GM12875 (cell line): Measurements from ENCODE around the gene PAX5.
A peak's percentile ranks its signal among the peaks of the same experiment; 100 is the strongest.

ENCODE experiments used
- H3K4me3 ChIP-seq: one replicate; pipeline ENCODE4 v1.5.1; 2011; ENCODE audit warnings: low read depth, low read length, control low read depth
- TF ChIP-seq, protein P1 (sequence below): IDR thresholded peaks from 2 replicates; pipeline ENCODE4 v1.5.1; 2011; ENCODE audit warnings: low read depth, mild to moderate bottlenecking, control low read depth, inconsistent platforms, low read length, moderate library complexity, borderline replicate concordance; ENCODE audit not compliant: insufficient read depth

PAX5 gene

DNA sequence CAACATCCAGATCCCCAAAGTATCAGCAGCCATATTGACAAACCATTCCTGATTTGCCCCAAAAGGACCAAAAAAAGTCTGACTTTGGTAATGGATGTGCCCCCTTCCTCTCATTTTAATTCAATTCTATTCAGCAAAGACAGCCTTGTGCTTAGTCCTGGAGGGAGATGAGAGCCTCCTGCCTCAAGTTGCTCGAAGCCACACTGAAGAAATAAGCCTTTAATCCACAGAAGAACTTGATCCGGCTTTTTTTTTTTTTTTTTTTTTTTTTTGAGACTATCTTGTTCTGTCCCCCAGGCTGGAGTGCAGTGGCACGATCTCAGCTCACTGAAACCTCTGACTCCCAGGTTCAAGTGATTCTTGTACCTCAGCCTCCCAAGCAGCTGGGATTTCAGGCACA, 8.4 kb upstream of the PAX5 start:
- H3K4me3 ChIP-seq, result no peak overlapping the region
- TF ChIP-seq, protein P1, sequence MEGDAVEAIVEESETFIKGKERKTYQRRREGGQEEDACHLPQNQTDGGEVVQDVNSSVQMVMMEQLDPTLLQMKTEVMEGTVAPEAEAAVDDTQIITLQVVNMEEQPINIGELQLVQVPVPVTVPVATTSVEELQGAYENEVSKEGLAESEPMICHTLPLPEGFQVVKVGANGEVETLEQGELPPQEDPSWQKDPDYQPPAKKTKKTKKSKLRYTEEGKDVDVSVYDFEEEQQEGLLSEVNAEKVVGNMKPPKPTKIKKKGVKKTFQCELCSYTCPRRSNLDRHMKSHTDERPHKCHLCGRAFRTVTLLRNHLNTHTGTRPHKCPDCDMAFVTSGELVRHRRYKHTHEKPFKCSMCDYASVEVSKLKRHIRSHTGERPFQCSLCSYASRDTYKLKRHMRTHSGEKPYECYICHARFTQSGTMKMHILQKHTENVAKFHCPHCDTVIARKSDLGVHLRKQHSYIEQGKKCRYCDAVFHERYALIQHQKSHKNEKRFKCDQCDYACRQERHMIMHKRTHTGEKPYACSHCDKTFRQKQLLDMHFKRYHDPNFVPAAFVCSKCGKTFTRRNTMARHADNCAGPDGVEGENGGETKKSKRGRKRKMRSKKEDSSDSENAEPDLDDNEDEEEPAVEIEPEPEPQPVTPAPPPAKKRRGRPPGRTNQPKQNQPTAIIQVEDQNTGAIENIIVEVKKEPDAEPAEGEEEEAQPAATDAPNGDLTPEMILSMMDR, result no peak

DNA sequence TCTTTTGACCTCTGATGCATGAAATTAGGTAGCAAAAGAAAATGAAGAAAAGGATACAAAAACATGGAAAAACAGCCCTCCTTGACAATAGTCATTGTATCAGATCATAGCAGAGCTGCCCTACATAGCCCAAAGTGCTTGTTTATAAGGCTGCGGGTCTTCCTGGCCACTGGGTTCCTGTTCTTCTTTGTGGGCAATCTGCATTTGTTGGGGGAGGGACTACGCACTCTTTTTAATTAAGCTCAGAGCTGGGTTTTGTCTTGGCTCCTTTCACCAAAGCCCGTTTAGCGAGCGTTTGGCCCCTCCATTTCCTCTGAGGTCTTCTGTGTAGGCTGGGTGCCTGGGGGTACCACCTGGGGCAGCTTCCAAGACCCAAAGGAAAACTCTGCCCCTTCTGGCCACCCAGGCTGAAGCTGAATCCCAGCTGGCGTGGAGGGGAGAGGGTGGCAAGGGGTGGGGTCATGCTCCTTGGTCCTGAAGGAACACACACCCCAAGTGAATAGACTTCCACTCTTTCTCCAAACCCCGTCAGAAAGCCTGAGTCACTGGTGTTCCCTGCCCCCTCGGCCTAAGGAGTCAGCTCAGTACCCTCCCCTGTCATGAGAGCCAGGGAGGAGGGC, 6.5 kb upstream of the PAX5 start:
- no peak overlapping the region for H3K4me3 ChIP-seq
- TF ChIP-seq, protein P1, result no peak

DNA sequence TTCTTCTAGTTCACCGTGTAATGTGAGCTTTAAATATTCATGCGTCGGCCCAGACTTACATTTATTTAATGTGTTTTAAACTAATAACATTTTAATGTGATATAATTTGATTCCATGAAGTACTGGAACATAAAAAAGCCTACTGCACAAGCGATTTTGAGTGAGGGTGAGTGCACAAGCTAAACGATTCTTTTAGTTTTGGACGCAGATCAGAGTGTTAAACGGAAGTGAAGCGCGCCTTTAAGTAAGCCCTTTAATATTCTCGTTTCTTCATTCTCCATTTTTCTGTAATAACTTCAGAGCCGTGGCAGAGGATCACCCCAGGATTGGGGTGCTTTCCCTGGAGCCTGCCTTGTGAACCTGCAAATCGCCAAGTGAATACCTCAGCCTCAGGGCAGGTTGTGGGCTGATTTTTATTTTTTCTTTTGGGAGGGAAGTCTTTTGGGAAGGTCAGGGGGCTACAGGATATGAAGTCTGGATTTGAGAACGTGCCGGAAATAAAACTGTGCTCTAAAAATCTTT, 4.9 kb upstream of the PAX5 start:
- peak overlapping the region; percentile 23 for H3K4me3 ChIP-seq
- TF ChIP-seq, protein P1, result no peak

DNA sequence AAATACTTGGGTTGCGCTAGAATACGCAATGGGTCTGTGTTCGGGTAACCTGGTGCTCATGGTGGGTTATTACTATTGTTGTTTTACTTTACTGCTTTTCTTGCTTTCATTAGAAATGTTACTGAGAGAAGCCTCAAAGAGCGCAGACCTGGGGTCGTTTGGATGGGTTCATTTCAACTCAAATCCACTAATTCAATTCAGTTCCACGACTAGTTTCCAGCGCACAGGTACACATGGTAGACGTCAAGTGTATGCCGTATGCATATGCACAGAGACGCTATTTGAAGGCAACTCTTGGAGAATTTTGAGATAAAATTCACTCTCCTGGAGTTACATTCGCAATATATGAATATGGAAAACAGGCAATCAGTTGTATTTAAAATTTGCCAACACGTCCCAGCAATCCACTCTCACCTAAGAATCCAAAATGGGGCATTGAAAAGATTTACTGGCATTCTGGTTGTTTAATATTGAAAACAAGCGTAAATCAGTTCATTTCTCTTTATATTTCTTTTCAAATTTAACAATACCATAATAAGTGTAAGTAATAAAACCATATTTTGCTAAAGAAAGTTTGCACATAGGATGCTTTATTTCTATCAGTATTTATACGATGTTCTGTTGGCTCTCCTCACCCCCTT, 4.4 kb upstream of the PAX5 start:
- peak overlapping the region; percentile 89 for H3K4me3 ChIP-seq
- TF ChIP-seq, protein P1, result no peak

DNA sequence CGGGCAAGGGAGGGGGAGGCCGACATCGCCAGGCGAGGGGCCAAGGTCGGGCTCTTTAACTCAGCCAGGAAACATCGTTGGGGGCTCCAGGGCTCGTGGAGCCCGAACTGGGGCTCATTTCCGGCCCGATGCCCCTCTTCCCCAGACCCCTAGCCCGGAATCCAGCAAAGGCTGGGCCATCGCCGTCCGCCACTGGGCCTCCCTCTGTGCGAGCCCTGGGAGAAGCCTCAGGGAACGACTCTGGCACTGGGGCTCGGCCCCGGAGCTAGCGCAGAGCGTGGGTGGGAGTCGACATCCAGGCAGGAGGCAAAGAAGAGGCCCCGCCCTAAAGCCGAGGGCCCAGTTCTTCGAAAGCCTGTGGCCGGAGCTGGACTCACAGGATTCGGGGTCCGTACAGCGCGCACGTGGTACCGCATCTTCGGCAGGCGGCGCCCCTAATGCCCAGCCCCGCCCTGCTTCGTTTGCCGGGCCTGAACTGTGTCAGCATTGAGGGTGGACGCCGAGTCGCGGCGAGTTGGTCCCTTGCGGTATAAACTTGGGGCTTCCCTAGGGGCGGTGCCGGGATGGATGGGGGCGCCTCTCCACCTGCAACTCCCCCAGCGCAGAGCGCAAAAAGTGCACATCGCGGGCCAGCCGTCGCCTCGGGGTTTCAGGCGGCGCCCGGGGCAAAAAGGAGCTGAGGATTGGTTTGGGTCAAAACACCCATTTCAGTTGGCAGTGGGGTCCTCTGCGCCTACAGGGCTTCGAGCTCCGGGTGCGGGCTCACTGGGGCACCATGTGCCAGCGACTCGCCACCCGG, 3.6 kb upstream of the PAX5 start:
- TF ChIP-seq, protein P1, result no peak
- H3K4me3 ChIP-seq, result peak overlapping the region; percentile 89

DNA sequence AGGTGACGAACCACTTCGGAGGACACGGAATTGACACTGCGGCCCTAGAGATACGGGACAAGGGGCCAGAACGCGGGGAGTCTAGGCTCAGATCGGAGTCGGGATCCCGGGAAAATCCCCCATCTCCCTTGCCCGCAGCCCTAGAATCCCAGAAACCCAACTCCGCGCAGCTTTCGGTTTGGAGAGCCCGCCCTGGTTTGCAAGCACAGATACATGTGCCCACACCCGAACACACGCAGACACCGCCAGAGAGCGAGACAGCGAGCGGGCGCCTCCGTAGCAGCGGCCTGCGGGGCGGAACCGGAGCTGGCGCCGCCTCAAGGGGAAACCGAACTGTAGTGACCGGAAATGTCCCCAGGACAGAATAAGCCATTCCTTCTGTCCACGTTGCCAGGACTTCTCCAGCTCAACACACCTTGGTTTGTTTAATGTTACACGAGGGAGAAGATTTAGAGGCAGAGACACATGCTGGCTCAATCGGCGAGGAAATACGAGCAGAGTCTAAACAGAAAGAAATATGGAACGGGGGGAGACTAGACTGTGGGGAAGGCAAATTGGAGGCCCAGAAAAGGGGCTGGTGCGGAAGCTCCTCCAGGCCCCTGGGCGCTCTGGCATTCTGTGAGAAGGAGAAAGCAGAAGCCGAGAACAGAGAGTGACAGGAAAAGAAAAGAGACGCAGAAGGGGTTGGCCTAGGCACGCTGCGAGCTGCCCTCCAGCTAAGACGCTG, 2.9 kb upstream of the PAX5 start:
- peak overlapping the region; percentile 89 for H3K4me3 ChIP-seq
- TF ChIP-seq, protein P1, result no peak
